Karpas-422 (cell line): ENCODE measurements around the gene SLC26A8. TPM values are rescaled to one million over a fixed set of nuclear protein-coding genes. Genes with fewer than 3 reads are reported as not detected.
A peak's percentile ranks its signal among the peaks of the same experiment; 100 is the strongest.
"Not testable (repeated sequence)": the region's sequence is repeated elsewhere in the genome, so short reads cannot be mapped to it uniquely, and the experiment has no call there.

Experiments used
- DNase-seq: peaks from one replicate; pipeline ENCODE4 v3.0.0-alpha.2; 2015
- H2AFZ ChIP-seq: fragments of 200-600 bp; sonication (generic); 2 replicates; pipeline ENCODE4 v1.6.1; 2014; ENCODE audit warnings: antibody characterized with exemption, low read length, mixed read lengths
- H3K27ac ChIP-seq: fragments of 200-600 bp; sonication (generic); 2 replicates; pipeline ENCODE4 v1.5.1; 2014; ENCODE audit warnings: mild to moderate bottlenecking, low read length, moderate library complexity
- H3K27me3 ChIP-seq: fragments of 200-600 bp; sonication (generic); 2 replicates; pipeline ENCODE4 v1.6.1; 2014; ENCODE audit warnings: low read length, mixed read lengths
- H3K36me3 ChIP-seq: fragments of 200-600 bp; sonication (generic); 2 replicates; pipeline ENCODE4 v1.6.1; 2014; ENCODE audit warnings: low read length, mixed read lengths; ENCODE audit not compliant: insufficient read depth
- H3K4me1 ChIP-seq: fragments of 200-600 bp; sonication (generic); 2 replicates; pipeline ENCODE4 v1.6.1; 2014; ENCODE audit warnings: mild to moderate bottlenecking, low read length, mixed read lengths
- H3K4me2 ChIP-seq: fragments of 200-600 bp; sonication (generic); 2 replicates; pipeline ENCODE4 v1.6.1; 2014; ENCODE audit warnings: low read length, low read depth, mild to moderate bottlenecking; ENCODE audit not compliant: poor library complexity, severe bottlenecking
- H3K4me3 ChIP-seq: fragments of 200-600 bp; sonication (generic); 2 replicates; pipeline ENCODE4 v1.5.1; 2014; ENCODE audit warnings: mild to moderate bottlenecking, antibody characterized with exemption, low read length, mixed read lengths
- H3K79me2 ChIP-seq: fragments of 200-600 bp; sonication (generic); 2 replicates; pipeline ENCODE4 v1.6.1; 2014; ENCODE audit warnings: mild to moderate bottlenecking, low read length, mixed read lengths
- H3K9ac ChIP-seq: fragments of 200-600 bp; sonication (generic); 2 replicates; pipeline ENCODE4 v1.6.0; 2014; ENCODE audit warnings: low read length
- H3K9me2 ChIP-seq: fragments of 200-600 bp; sonication (generic), shearing (Covaris generic); replicated peaks from 2 replicates; pipeline ENCODE4 v1.6.0; 2014; ENCODE audit warnings: mild to moderate bottlenecking, low read length, moderate library complexity; ENCODE audit not compliant: insufficient read depth
- H3K9me3 ChIP-seq: fragments of 300-700, 200-600 bp; sonication (generic); 2 replicates; pipeline ENCODE4 v1.6.1; 2014; ENCODE audit warnings: low read length, mixed read lengths
- H4K20me1 ChIP-seq: fragments of 200-600 bp; sonication (generic); 2 replicates; pipeline ENCODE4 v1.6.1; 2014; ENCODE audit warnings: mild to moderate bottlenecking, antibody characterized with exemption, low read length, low read depth; ENCODE audit not compliant: insufficient read depth
- total RNA-seq: library from RNA; depleted of rRNA; stranded (reverse); fragments of >200 nt; shearing (Covaris generic); gene quantifications from 2 replicates; pipeline ENCODE4 v1.2.3, GENCODE V29; 2014; ENCODE audit warnings: low replicate concordance

SLC26A8 gene
- total RNA-seq, 1 experiment from 2014 or later = not detected

- H3K4me1 ChIP-seq = no peaks in the 10 kb centered on the region
- no peak overlapping the region for H3K27ac ChIP-seq
- H3K4me2 ChIP-seq = no peak overlapping the region
- no peaks in the 10 kb centered on the region for H4K20me1 ChIP-seq
- H3K27me3 ChIP-seq = no peaks in the 10 kb centered on the region
- no peak overlapping the region for H3K9ac ChIP-seq
- no peak overlapping the region for H2AFZ ChIP-seq
- H3K9me3 ChIP-seq = no peaks in the 10 kb centered on the region
- no peaks in the 10 kb centered on the region for H3K79me2 ChIP-seq
- no peak overlapping the region for H3K4me3 ChIP-seq
- H3K9me2 ChIP-seq = no peaks in the 10 kb centered on the region
- DNase-seq = peak; percentile 65
- H3K36me3 ChIP-seq = no peaks in the 10 kb centered on the region
These were observed 75.7 kb downstream of the SLC26A8 start for GRCh38 chr6:35948725-35949124.

GRCh38 chr6:35945650-35946025, 78.8 kb downstream of the SLC26A8 start:
- Histone ChIP-seq H4K20me1 (no peaks in the 10 kb centered on the region), H3K4me2 (no peak overlapping the region), H3K4me1 (no peaks in the 10 kb centered on the region), H3K4me3 (no peak overlapping the region), H3K27ac (no peak overlapping the region), H3K9me2 (no peaks in the 10 kb centered on the region), H3K27me3 (no peaks in the 10 kb centered on the region), H3K36me3 (no peaks in the 10 kb centered on the region), H3K79me2 (no peaks in the 10 kb centered on the region), H2AFZ (no peak overlapping the region), H3K9me3 (no peaks in the 10 kb centered on the region), H3K9ac (no peak overlapping the region)
- DNase-seq = no peak

- Histone ChIP-seq H3K4me3 (no peak overlapping the region), H3K9me2 (no peaks in the 10 kb centered on the region), H3K9ac (no peak overlapping the region), H3K27me3 (no peaks in the 10 kb centered on the region), H3K4me1 (no peaks in the 10 kb centered on the region), H3K27ac (no peak overlapping the region), H3K36me3 (no peaks in the 10 kb centered on the region), H3K79me2 (no peaks in the 10 kb centered on the region), H4K20me1 (no peaks in the 10 kb centered on the region), H3K4me2 (no peak overlapping the region), H3K9me3 (no peaks in the 10 kb centered on the region), H2AFZ (no peak overlapping the region)
- no peak for DNase-seq
These were observed 81.1 kb downstream of the SLC26A8 start for GRCh38 chr6:35943390-35943789.

- H3K9me3 ChIP-seq = no peaks in the 10 kb centered on the region
- no peak overlapping the region for H3K4me3 ChIP-seq
- H4K20me1 ChIP-seq = no peaks in the 10 kb centered on the region
- no peaks in the 10 kb centered on the region for H3K9me2 ChIP-seq
- H3K4me1 ChIP-seq = no peaks in the 10 kb centered on the region
- no peak for DNase-seq
- H3K79me2 ChIP-seq = no peaks in the 10 kb centered on the region
- no peaks in the 10 kb centered on the region for H3K27me3 ChIP-seq
- H3K4me2 ChIP-seq = no peak overlapping the region
- no peak overlapping the region for H3K27ac ChIP-seq
- no peak overlapping the region for H3K9ac ChIP-seq
- no peak overlapping the region for H2AFZ ChIP-seq
- no peaks in the 10 kb centered on the region for H3K36me3 ChIP-seq
These were observed 82.1 kb downstream of the SLC26A8 start for GRCh38 chr6:35942355-35942754.

GRCh38 chr6:35941170-35941569, 83.3 kb downstream of the SLC26A8 start:
- not testable (repeated sequence) for H3K4me2 ChIP-seq

GRCh38 chr6:35940014-35940413, 84.4 kb downstream of the SLC26A8 start:
- H3K9me3 ChIP-seq, H3K27me3 ChIP-seq, H3K9ac ChIP-seq, H3K79me2 ChIP-seq, H3K27ac ChIP-seq, H3K4me3 ChIP-seq, H3K9me2 ChIP-seq, H2AFZ ChIP-seq, H3K4me1 ChIP-seq, H3K36me3 ChIP-seq, DNase-seq, H3K4me2 ChIP-seq, H4K20me1 ChIP-seq: not testable (repeated sequence)

More at GRCh38 chr6:35941170-35941569, 83.3 kb downstream of the SLC26A8 start:
- H3K9me2 ChIP-seq, H4K20me1 ChIP-seq, H3K4me3 ChIP-seq, H3K27ac ChIP-seq, DNase-seq, H3K79me2 ChIP-seq, H3K4me1 ChIP-seq, H2AFZ ChIP-seq, H3K9ac ChIP-seq, H3K27me3 ChIP-seq, H3K36me3 ChIP-seq, H3K9me3 ChIP-seq: not testable (repeated sequence)

- peak; percentile 47 for DNase-seq
- H4K20me1 ChIP-seq, H3K9ac ChIP-seq, H3K36me3 ChIP-seq, H2AFZ ChIP-seq, H3K9me3 ChIP-seq, H3K27ac ChIP-seq, H3K4me3 ChIP-seq, H3K4me1 ChIP-seq, H3K9me2 ChIP-seq, H3K27me3 ChIP-seq, H3K4me2 ChIP-seq, H3K79me2 ChIP-seq: not testable (repeated sequence)
These were observed 85.2 kb downstream of the SLC26A8 start for GRCh38 chr6:35939259-35939658.

GRCh38 chr6:35936681-35937359, 87.6 kb downstream of the SLC26A8 start:
- no peak overlapping the region for H3K9ac ChIP-seq
- H3K36me3 ChIP-seq = no peaks in the 10 kb centered on the region
- H3K9me3 ChIP-seq = no peaks in the 10 kb centered on the region
- H4K20me1 ChIP-seq = no peaks in the 10 kb centered on the region
- no peaks in the 10 kb centered on the region for H3K79me2 ChIP-seq
- H3K4me1 ChIP-seq = no peaks in the 10 kb centered on the region
- DNase-seq = no peak
- no peaks in the 10 kb centered on the region for H3K9me2 ChIP-seq
- H3K27ac ChIP-seq = no peak overlapping the region
- H3K4me3 ChIP-seq = no peak overlapping the region
- no peak overlapping the region for H2AFZ ChIP-seq
- no peaks in the 10 kb centered on the region for H3K27me3 ChIP-seq
- H3K4me2 ChIP-seq = no peak overlapping the region

GRCh38 chr6:35935469-35935868, 89.0 kb downstream of the SLC26A8 start:
- Histone ChIP-seq H3K36me3 (no peaks in the 10 kb centered on the region), H3K27me3 (no peaks in the 10 kb centered on the region), H2AFZ (no peak overlapping the region), H3K79me2 (no peaks in the 10 kb centered on the region), H3K27ac (no peak overlapping the region), H3K9ac (no peak overlapping the region), H3K9me2 (no peaks in the 10 kb centered on the region), H3K4me2 (no peak overlapping the region), H3K4me3 (no peak overlapping the region), H3K4me1 (no peaks in the 10 kb centered on the region), H3K9me3 (no peaks in the 10 kb centered on the region), H4K20me1 (no peaks in the 10 kb centered on the region)
- no peak for DNase-seq
